Islet of Langerhans (tissue), 1 donor: ENCODE measurements around the gene EPS8L3.
"Not testable (repeated sequence)": the region's sequence is repeated elsewhere in the genome, so short reads cannot be mapped to it uniquely, and the experiment has no call there.

Source experiments
- FAIRE-seq: peaks from one replicate; lab custom pipeline; 2011; peaks lifted over from hg19 to GRCh38; lab: Jason Lieb, UNC

Gene EPS8L3

DNA sequence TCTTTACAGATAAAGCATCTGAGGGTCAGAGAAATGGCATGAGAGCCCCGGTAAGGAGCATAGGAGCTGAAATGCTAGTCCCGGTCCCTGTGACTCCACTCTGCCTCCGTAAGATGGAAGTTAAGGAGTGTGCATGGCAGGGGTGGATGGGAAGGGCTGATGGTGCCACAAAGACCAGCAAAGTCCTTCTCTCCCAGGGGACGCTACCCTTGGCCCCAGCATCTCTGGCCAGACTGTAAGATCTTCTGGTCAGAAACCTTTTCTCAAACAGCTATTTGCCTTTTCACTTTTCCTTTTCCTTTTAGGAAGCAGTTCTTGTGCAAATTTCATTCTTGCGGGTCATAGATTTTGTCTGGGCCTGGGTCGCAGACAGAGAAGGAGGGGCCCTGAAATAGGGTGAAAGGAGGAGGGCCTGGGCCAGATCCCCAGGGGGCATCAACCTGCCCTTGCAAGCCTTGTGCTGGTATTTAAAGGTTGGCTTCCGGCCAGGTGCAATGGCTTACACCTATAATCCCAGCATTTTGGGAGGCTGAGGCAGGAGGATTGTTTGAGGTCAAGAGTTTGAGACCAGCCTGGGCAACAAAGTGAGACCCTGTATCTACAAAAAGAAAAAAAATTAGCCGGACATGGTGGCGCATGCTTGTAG is 14.4 kb upstream of the EPS8L3 start:
- no peak for FAIRE-seq

DNA sequence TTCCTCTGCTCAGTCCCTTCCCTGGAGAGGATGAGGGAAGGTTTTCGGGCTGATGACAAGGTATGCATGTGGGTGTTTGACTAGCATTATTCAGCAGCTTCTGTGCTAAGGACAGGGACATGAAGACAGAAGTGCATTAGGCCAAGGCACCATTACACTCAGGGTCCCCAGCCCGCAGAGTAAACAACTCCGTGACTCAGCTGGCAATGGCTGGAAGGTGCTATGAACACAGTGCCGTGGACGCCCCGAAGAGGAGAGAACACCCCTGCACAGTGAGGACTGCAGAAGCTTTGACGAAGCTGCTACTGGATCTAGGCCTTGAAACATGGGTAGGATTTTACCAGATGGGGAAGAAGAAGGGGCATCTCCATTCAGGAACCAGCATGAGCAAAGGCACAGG is 13.7 kb upstream of the EPS8L3 start:
- no peak for FAIRE-seq

- no peak for FAIRE-seq
These were observed 13.2 kb upstream of the EPS8L3 start for GRCh38 chr1:109776911-109777310.

GRCh38 chr1:109776206-109776835 is 12.6 kb upstream of the EPS8L3 start:
- FAIRE-seq: no peak

- no peak for FAIRE-seq
These were observed 11.7 kb upstream of the EPS8L3 start for GRCh38 chr1:109775398-109775797.

GRCh38 chr1:109773900-109774485 is 10.3 kb upstream of the EPS8L3 start:
- no peak for FAIRE-seq

GRCh38 chr1:109773203-109773899 is 9.6 kb upstream of the EPS8L3 start:
- FAIRE-seq: no peak

DNA sequence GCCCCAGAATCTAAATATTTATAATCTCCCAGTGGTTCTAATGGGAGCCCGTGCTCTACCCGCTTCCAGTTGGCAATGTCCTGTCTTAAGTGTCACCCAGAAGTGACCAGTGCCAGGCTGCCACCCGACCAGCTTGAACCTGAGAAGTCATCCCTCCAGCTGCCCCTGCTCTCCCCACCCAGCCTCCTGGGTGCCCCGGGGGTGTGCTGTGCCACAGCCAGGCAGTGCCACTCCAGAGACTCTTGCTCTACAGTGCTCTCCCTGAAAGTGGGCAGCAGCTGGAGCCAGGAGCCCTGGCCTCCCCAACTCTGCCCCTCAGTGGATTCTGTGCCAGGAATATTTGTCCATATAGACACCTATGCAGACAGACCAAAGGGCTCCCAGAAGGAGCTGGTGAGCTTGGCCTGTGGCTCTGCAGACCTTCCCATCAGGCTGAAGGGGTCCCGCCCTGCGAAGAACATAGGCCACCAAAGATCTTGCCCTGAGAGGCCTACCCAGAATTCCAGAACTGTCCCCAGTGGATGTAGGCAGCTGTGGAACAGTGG is 9.0 kb upstream of the EPS8L3 start:
- FAIRE-seq: no peak

GRCh38 chr1:109771712-109772657 is 8.3 kb upstream of the EPS8L3 start:
- no peak for FAIRE-seq

DNA sequence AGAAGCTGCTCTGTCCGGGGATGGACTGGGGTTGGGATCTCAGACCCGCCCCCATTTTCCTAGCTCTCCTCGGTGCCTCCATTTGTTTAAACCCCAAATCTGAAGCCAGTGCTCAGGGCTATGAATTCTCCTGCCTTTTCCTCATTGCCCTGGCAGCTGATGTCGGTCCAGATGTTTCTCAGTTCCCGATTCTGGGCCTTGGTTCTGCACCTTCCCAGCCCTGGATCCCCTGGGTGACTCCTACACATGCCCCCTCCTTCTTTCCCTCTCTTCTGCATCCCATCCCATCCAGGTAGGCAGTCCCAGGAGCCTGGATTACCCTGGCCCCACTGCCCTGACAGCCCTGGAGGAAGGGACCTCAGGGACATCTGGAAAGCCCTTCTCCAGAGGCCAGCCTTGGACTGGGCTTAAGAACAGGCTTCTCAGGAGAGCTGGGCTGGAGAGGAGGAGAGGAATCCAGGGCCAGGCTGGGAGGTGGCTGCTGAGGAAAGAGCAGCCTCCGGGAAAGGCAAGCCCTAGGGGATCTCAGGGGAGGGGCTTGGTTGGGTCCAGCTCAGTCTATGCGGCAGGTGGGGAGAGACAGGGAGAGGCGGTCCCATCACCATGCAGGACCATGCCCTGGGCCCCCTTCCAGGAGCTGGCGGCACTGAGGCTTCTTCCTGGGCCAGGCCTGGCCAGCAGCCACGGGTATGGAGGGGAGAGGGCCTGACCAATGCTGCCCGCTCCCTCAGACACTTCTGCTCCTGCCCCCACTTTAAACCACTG is 6.8 kb upstream of the EPS8L3 start:
- FAIRE-seq: no peak

DNA sequence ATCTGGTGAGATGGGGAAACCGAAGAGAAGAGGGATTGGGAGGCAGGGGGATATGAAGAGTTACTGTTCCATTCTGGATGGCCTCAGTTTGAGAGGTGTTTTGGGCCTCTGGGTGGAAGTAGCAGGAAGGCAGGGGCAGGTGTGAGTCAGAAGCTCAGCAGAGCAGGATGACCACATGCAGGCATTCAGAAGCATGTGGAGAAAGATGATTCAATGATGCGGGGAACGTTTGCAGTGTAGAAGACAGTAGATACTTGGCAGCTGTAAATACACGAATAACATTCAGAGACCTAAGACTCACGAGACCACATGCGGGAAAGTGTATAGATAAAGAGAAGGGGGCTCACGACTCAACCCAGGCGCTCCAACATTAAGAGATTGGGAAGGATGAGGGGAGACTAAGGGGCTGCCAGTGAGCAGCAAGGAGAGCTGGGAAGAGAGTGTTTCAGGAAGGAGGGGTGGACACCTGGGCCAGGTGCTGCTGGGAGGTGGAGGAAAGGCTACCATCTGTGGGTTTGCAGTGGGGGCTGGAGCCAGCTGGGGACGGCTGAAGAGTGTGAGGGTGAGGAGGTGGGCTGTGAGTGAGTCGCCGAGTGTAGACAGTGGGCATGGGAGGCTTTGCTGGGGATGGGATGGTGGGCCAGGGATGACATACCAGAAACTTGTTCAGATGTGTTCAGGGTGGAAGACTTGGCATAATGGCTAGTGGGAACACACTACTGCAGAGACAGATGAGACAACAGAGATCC is 5.8 kb upstream of the EPS8L3 start:
- FAIRE-seq: no peak

DNA sequence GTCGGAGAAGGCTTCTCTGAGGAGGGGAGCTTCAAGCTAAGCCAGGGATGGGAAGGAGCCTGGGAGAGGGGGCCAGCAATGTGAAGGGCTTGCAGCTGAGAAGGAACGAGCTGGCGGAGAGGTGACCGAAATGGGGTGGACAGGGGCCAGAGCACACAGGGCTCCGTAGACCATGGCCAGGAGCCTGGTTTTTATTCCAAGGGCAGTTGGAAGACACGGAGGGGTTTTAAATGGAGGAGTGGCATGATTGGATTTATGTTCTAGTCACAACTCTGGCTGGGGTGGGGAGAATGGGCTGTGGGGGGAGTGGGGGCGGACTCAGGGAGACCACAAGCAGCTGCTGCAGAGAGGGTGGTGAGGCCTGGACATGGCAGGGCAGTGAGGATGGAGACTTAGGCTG is 5.1 kb upstream of the EPS8L3 start:
- FAIRE-seq: no peak

GRCh38 chr1:109768335-109768650 is 4.6 kb upstream of the EPS8L3 start:
- FAIRE-seq: no peak

- FAIRE-seq: no peak
These were observed 4.1 kb upstream of the EPS8L3 start for GRCh38 chr1:109767637-109768334.

- not testable (repeated sequence) for FAIRE-seq
These were observed 3.4 kb upstream of the EPS8L3 start for GRCh38 chr1:109766991-109767636.

DNA sequence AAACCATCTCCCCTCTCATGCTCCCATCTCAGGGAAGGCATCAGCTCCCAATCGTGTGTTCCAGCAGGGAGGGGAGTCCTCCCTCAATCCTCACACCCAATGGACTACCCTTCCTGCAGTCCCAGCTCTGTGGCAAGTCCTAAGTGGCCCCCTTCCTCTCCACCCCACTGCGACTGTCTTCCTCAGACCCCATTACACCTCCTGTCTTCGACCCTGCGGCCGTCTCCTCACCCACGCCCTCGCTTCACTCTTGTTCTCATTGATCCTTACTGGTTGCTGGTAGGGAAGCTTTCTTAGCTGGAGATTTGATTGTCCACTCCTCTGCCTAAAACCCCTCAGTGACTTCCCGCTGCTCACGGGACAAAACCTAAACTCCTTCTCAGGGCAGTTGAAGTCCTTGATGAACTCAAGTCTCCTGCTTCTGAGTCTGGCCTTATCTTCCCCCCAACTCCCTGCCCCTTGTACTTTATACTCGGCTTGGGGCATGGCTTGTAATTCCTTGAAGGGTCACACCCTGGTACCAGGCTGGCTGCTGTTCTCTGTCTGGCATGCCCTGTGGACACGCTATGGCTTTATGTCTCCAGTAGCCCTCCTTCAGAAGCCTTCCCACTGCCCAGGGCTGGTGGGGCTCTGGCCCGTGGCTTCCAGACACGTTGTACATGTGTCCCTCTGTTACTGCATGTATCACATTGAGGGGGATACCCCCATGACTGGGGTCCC is 2.3 kb upstream of the EPS8L3 start:
- FAIRE-seq: no peak

DNA sequence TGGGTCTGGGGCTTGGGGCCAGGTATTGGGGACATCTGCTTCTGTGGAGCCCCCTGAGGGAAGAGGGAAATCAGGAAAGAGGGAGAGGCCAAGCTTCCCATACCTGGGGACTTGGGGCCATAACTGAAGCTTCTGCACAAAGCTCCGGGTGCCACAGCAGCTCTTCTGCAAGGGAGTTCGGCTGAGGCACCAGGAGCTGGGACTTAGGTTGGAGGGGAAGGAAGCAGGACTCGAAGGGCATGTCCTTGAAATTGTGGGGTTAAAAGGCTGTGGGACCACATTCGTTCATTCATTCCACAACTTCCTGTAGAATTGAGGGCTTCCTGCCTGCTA is 1.7 kb upstream of the EPS8L3 start:
- FAIRE-seq: no peak

DNA sequence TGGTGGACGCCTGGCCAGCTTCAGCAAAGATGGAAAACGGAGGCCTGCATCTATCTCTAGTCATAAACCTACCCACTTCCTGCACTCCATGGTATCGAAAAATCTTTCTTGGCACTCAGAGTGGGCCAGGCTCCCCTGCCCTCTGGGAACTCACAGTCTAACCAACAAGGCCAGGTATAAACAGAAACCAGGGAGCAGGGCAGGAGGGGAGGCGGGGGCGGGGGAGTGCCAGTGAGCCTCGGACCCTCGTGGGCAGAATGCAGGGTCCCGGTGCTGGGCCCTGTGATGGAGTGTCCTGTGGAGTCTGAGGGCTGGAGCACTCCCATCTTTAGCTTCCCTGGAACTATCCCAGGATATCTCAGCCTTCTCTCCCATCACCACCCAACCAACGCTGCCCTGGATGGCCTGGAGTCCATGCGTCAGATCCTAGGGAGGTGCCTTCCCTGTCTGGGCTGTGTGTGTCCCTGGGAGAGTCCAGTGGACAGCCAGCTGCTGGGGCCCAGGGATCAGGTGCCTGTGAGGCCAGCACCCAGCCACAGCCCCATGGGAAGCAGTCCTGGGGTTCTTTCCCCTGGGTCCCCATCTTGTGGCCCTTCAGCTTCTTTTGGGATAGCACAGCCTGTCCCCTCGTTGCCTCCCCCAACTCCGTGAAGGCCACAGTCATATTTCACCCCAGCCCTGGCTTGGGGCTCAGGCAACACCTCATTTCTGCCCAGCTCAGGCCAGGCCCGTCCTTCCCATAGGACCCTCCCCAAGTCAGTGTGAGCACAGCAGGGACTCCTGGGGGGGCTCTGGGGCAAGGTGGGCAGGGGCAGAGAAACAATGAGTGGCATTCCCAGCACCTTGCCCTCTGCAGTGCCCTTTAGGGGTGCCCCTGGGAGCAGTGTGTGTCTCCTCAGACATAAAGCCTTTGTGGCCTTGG is 1.1 kb upstream of the EPS8L3 start:
- no peak for FAIRE-seq
